GM23338 (cell line): ENCODE results near the gene FCHSD2. TPM values are rescaled to one million over a fixed set of nuclear protein-coding genes. Genes with fewer than 3 reads are reported as not detected.

Source experiments
- ATAC-seq: fragments of 200-7000 bp; cut with Tn5 transposase; 3 replicates; pipeline ENCODE4 v1.9.1; 2020
- DNase-seq: peaks from one replicate; pipeline ENCODE4 v3.0.0-alpha.2; 2015; ENCODE audit warnings: low spot score
- H2AFZ ChIP-seq: fragments of 200-600 bp; sonication (generic); 2 replicates; pipeline ENCODE4 v1.8.0; 2016; ENCODE audit warnings: antibody characterized with exemption, mild to moderate bottlenecking, moderate library complexity
- H3F3A ChIP-seq: fragments of 200-600 bp; sonication (generic); replicated peaks from 2 replicates; pipeline ENCODE4 v1.8.0; 2017; ENCODE audit warnings: antibody characterized with exemption, mixed run types, low read depth
- H3K27ac ChIP-seq: fragments of 200-600 bp; sonication (generic); 2 replicates; pipeline ENCODE4 v1.6.1; 2016; ENCODE audit warnings: low read depth
- H3K27me3 ChIP-seq: fragments of 200-600 bp; sonication (generic); 2 replicates; pipeline ENCODE4 v1.8.0; 2016; ENCODE audit warnings: mild to moderate bottlenecking, mixed run types, moderate library complexity; ENCODE audit not compliant: insufficient read depth
- H3K36me3 ChIP-seq: fragments of 200-600 bp; sonication (generic); 2 replicates; pipeline ENCODE4 v1.8.0; 2016; ENCODE audit warnings: mild to moderate bottlenecking; ENCODE audit not compliant: insufficient read depth
- H3K4me1 ChIP-seq: fragments of 200-600 bp; sonication (generic); 2 replicates; pipeline ENCODE4 v1.8.0; 2016; ENCODE audit warnings: mild to moderate bottlenecking, moderate library complexity; ENCODE audit not compliant: insufficient read depth
- H3K4me2 ChIP-seq: fragments of 200-600 bp; sonication (generic); 2 replicates; pipeline ENCODE4 v1.7.1; 2017; ENCODE audit warnings: mixed run types
- H3K4me3 ChIP-seq: fragments of 200-600 bp; sonication (generic); 2 replicates; pipeline ENCODE4 v1.6.1; 2016; ENCODE audit warnings: mixed run types
- H3K79me2 ChIP-seq: fragments of 200-600 bp; sonication (generic); replicated peaks from 2 replicates; pipeline ENCODE4 v1.8.0; 2017; ENCODE audit warnings: mild to moderate bottlenecking; ENCODE audit not compliant: insufficient read depth
- H3K9me2 ChIP-seq: fragments of 200-600 bp; sonication (generic); 2 replicates; pipeline ENCODE4 v1.8.0; 2017; ENCODE audit not compliant: insufficient read depth
- H4K20me1 ChIP-seq: fragments of 200-600 bp; sonication (generic); replicated peaks from 2 replicates; pipeline ENCODE4 v1.8.0; 2017; ENCODE audit warnings: mild to moderate bottlenecking; ENCODE audit not compliant: insufficient read depth
- H3K27ac Mint-ChIP-seq: 2 replicates; pipeline ENCODE4 v1.8.0; 2020; ENCODE audit warnings: inconsistent platforms, mild to moderate bottlenecking, moderate library complexity, mixed read lengths
- H3K27me3 Mint-ChIP-seq: 3 replicates; pipeline ENCODE4 v1.8.0; 2022; ENCODE audit warnings: low read depth, mild to moderate bottlenecking, moderate library complexity, mixed read lengths, inconsistent platforms; ENCODE audit not compliant: insufficient read depth, poor library complexity
- H3K36me3 Mint-ChIP-seq: 3 replicates; pipeline ENCODE4 v1.8.0; 2021; ENCODE audit warnings: low read depth, mild to moderate bottlenecking, inconsistent platforms, moderate library complexity, mixed read lengths
- H3K4me1 Mint-ChIP-seq: 3 replicates; pipeline ENCODE4 v1.8.0; 2020; ENCODE audit warnings: mild to moderate bottlenecking, inconsistent platforms, mixed read lengths
- H3K4me3 Mint-ChIP-seq: 3 replicates; pipeline ENCODE4 v1.8.0; 2021; ENCODE audit warnings: moderate library complexity, mild to moderate bottlenecking, inconsistent platforms, mixed read lengths
- H3K9me3 Mint-ChIP-seq: 3 replicates; pipeline ENCODE4 v1.8.0; 2020; ENCODE audit warnings: moderate library complexity, mild to moderate bottlenecking, inconsistent platforms, mixed read lengths
- EZH2 ChIP-seq: fragments of 200-600 bp; sonication (generic); IDR thresholded peaks from one replicate; pipeline ENCODE4 v1.8.0; 2017; ENCODE audit warnings: antibody characterized with exemption, mild to moderate bottlenecking, low read depth; ENCODE audit not compliant: unreplicated experiment
- EZH2phosphoT487 ChIP-seq: fragments of 200-600 bp; sonication (generic); IDR thresholded peaks from one replicate; pipeline ENCODE4 v1.8.1; 2018; ENCODE audit warnings: antibody characterized with exemption; ENCODE audit not compliant: unreplicated experiment
- NANOG ChIP-seq: IDR thresholded peaks from 2 replicates; pipeline ENCODE4 v1.6.1; 2016; ENCODE audit warnings: antibody characterized with exemption, borderline replicate concordance
- STAT1 ChIP-seq: IDR thresholded peaks from one replicate; pipeline ENCODE4 v1.6.1; 2016; ENCODE audit warnings: antibody characterized with exemption; ENCODE audit not compliant: unreplicated experiment
- ZNF114 ChIP-seq: fragments of 250-450 bp; sonication (Bioruptor Pico); IDR thresholded peaks from 2 replicates; pipeline ENCODE4 v1.5.0; 2020; ENCODE audit warnings: mild to moderate bottlenecking, moderate library complexity
- ZNF462 ChIP-seq: fragments of 250-450 bp; sonication (Bioruptor Pico); IDR thresholded peaks from 2 replicates; pipeline ENCODE4 v1.5.0; 2020; ENCODE audit warnings: mild to moderate bottlenecking, moderate library complexity
- polyA plus RNA-seq: library from polyadenylated mRNA; unstranded; fragments of >200 nt; fragmentation: Nextera tagmentation; extraction: Ambion mirVana; gene quantifications from 2 replicates; pipeline ENCODE4 v1.2.1, GENCODE V29; 2016
- total RNA-seq: library from RNA; depleted of rRNA; stranded (reverse); fragments of >200 nt; shearing (Covaris generic); gene quantifications from 2 replicates; pipeline ENCODE4 v1.2.3, GENCODE V29; 2014
- TF ChIP-seq, protein P1 (sequence below): IDR thresholded peaks from 2 replicates; pipeline ENCODE4 v1.6.1; 2016; ENCODE audit warnings: antibody characterized with exemption
- TF ChIP-seq, protein P2 (sequence below): IDR thresholded peaks from one replicate; pipeline ENCODE4 v1.6.1; 2018; ENCODE audit warnings: antibody characterized with exemption; ENCODE audit not compliant: unreplicated experiment

Gene FCHSD2
- total and polyA plus RNA-seq, 2 experiments from 2014 or later = 3.6 to 5.2 TPM

DNA sequence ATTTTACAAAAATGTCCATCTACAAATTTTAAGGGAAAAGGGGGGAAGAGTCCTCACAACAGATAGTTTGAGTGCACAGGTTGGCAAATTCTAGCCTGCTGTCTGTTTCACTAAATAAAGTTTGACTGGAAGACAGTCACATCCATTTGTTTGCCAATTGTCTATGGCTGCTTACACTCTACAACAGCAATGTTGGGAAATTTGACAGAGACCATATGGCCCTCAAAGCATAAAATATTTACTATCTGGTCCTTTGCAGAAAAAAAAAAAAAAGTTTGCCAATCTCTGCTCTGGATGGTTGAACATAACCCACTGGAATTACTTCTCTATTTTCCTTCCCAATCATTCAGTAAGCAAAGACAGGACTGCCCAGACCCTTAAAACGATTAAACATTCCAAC, 88.2 kb downstream of the FCHSD2 start:
- Histone ChIP-seq H3F3A (no peaks in the 10 kb centered on the region), H4K20me1 (no peaks in the 10 kb centered on the region), H3K4me2 (no peak overlapping the region), H3K9me2 (no peaks in the 10 kb centered on the region), H3K79me2 (no peaks in the 10 kb centered on the region), H2AFZ (no peak overlapping the region), H3K36me3 (no peaks in the 10 kb centered on the region), H3K27ac (no peak overlapping the region), H3K4me1 (no peaks in the 10 kb centered on the region), H3K27me3 (no peaks in the 10 kb centered on the region), H3K4me3 (no peak overlapping the region)
- no peaks in the 10 kb centered on the region for H3K4me1 Mint-ChIP-seq
- no peaks in the 10 kb centered on the region for H3K9me3 Mint-ChIP-seq
- TF ChIP-seq, protein P1, sequence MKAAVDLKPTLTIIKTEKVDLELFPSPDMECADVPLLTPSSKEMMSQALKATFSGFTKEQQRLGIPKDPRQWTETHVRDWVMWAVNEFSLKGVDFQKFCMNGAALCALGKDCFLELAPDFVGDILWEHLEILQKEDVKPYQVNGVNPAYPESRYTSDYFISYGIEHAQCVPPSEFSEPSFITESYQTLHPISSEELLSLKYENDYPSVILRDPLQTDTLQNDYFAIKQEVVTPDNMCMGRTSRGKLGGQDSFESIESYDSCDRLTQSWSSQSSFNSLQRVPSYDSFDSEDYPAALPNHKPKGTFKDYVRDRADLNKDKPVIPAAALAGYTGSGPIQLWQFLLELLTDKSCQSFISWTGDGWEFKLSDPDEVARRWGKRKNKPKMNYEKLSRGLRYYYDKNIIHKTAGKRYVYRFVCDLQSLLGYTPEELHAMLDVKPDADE = no peak
- TF ChIP-seq ZNF114 = no peak
- TF ChIP-seq STAT1 = no peak
- TF ChIP-seq EZH2phosphoT487 = no peak
- TF ChIP-seq EZH2 = no peak
- no peak for TF ChIP-seq ZNF462 (CRISPR knock-in tag)
- TF ChIP-seq, protein P2, sequence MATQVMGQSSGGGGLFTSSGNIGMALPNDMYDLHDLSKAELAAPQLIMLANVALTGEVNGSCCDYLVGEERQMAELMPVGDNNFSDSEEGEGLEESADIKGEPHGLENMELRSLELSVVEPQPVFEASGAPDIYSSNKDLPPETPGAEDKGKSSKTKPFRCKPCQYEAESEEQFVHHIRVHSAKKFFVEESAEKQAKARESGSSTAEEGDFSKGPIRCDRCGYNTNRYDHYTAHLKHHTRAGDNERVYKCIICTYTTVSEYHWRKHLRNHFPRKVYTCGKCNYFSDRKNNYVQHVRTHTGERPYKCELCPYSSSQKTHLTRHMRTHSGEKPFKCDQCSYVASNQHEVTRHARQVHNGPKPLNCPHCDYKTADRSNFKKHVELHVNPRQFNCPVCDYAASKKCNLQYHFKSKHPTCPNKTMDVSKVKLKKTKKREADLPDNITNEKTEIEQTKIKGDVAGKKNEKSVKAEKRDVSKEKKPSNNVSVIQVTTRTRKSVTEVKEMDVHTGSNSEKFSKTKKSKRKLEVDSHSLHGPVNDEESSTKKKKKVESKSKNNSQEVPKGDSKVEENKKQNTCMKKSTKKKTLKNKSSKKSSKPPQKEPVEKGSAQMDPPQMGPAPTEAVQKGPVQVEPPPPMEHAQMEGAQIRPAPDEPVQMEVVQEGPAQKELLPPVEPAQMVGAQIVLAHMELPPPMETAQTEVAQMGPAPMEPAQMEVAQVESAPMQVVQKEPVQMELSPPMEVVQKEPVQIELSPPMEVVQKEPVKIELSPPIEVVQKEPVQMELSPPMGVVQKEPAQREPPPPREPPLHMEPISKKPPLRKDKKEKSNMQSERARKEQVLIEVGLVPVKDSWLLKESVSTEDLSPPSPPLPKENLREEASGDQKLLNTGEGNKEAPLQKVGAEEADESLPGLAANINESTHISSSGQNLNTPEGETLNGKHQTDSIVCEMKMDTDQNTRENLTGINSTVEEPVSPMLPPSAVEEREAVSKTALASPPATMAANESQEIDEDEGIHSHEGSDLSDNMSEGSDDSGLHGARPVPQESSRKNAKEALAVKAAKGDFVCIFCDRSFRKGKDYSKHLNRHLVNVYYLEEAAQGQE = no peak
- TF ChIP-seq NANOG = no peak
- H3K4me3 Mint-ChIP-seq = no peak overlapping the region
- no peak for DNase-seq
- no peaks in the 10 kb centered on the region for H3K36me3 Mint-ChIP-seq
- H3K27ac Mint-ChIP-seq = no peak overlapping the region
- ATAC-seq = no peak
- H3K27me3 Mint-ChIP-seq = no peaks in the 10 kb centered on the region
